ENCODE data around the gene WDPCP.
"Not testable (repeated sequence)": the region's sequence is repeated elsewhere in the genome, so short reads cannot be mapped to it uniquely, and the experiment has no call there.

The WDPCP gene

DNA sequence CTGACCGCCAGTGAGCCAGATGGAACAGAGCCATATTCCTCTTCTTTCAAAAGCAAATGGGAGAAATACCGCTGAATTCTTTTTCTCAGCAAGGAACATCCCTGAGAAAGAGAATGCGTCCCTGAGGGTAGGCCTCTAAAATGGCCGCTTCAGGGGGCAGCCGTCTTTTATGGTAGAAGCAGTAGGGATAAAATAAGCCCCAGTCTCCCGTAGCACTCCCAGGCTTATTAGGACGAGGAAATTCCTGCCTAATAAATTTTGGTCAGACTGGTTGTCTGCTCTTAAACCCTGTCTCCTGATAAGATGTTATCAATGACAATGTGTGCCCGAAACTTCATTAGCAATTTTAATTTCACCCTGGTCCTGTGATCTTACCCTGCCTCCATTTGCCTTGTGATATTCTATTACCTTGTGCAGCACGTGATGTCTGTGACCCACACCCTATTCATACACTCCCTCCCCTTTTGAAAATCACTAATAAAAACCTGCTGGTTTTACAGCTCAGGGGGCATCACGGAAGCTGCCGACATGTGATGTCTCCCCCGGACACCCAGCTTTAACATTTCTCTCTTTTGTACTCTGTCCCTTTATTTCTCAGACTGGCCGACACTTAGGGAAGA, 14.4 kb downstream of the WDPCP start:
- H3K27me3 ChIP-seq (ENCODE audit: control insufficient read depth in 2 of 2, insufficient read depth in 2 of 2, low read length in 2 of 2); H3K27ac ChIP-seq (ENCODE audit: low read depth in 2 of 2, low read length in 2 of 2); H3K4me1 ChIP-seq (ENCODE audit: control insufficient read depth in 2 of 2, insufficient read depth in 2 of 2, low read length in 2 of 2); H3K36me3 ChIP-seq (ENCODE audit: control insufficient read depth in 2 of 2, insufficient read depth in 2 of 2, low read length in 2 of 2); H3K9ac ChIP-seq (ENCODE audit: low read depth in 1 of 2, low read length in 2 of 2); H3K4me3 ChIP-seq (ENCODE audit: low read length in 2 of 2); H3K9me3 ChIP-seq (ENCODE audit: control insufficient read depth in 2 of 2, low read length in 2 of 2): not testable (repeated sequence)

DNA sequence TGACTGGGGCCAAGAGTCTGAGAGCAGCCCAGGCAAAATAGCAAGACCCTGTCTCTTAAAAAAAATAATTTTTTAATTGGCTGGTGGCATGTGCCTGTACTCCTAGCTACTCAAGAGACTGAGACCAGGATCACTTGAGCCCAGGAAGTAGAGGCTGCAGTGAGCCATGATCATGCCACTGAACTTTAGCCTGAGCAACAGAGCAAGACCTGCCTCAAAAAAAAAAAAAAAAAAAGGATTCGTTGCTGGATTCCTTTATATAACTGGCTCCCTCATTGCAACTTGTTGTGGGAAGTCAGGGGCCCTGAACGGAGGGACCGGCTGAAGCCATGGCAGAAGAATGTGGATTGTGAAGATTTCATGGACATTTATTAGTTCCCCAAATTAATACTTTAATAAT, 15.3 kb downstream of the WDPCP start:
- H3K4me1 ChIP-seq (ENCODE audit: control insufficient read depth in 2 of 2, insufficient read depth in 2 of 2, low read length in 2 of 2); H3K36me3 ChIP-seq (ENCODE audit: control insufficient read depth in 2 of 2, insufficient read depth in 2 of 2, low read length in 2 of 2); H3K27me3 ChIP-seq (ENCODE audit: control insufficient read depth in 2 of 2, insufficient read depth in 2 of 2, low read length in 2 of 2); H3K9me3 ChIP-seq (ENCODE audit: control insufficient read depth in 2 of 2, low read length in 2 of 2); H3K27ac ChIP-seq (ENCODE audit: low read depth in 2 of 2, low read length in 2 of 2); H3K9ac ChIP-seq (ENCODE audit: low read depth in 1 of 2, low read length in 2 of 2); H3K4me3 ChIP-seq (ENCODE audit: low read length in 2 of 2): not testable (repeated sequence)

DNA sequence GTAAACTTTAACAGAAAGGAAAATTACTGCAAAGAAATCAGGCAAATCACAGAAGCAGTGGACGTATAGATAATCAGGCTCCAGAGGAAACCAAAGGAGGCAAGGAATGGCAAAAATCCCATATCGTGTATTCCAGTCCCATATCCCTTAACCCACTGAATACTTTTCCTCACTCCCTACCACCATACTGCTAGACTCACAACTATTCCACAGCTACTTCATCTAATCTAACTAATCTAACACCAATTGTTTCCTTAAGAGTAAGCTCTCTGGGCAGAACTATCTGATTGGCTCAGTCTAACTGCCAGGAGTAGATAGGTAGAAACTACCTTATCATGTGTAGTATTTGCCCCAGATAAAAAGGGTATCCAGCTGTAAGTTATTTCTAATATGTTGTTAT, 16.3 kb downstream of the WDPCP start:
- Histone ChIP-seq H3K4me3 (ENCODE audit: low read length in 2 of 2) (no peak overlapping the region), H3K9ac (ENCODE audit: low read depth in 1 of 2, low read length in 2 of 2) (no peak overlapping the region), H3K27me3 (ENCODE audit: control insufficient read depth in 2 of 2, insufficient read depth in 2 of 2, low read length in 2 of 2) (no peaks in the 10 kb centered on the region), H3K4me1 (ENCODE audit: control insufficient read depth in 2 of 2, insufficient read depth in 2 of 2, low read length in 2 of 2) (no peaks in the 10 kb centered on the region), H3K36me3 (ENCODE audit: control insufficient read depth in 2 of 2, insufficient read depth in 2 of 2, low read length in 2 of 2) (no peaks in the 10 kb centered on the region), H3K27ac (ENCODE audit: low read depth in 2 of 2, low read length in 2 of 2) (no peak overlapping the region), H3K9me3 (ENCODE audit: control insufficient read depth in 2 of 2, low read length in 2 of 2) (peaks cover 0 to 3% of the 10 kb centered on the region in 2 donors)

DNA sequence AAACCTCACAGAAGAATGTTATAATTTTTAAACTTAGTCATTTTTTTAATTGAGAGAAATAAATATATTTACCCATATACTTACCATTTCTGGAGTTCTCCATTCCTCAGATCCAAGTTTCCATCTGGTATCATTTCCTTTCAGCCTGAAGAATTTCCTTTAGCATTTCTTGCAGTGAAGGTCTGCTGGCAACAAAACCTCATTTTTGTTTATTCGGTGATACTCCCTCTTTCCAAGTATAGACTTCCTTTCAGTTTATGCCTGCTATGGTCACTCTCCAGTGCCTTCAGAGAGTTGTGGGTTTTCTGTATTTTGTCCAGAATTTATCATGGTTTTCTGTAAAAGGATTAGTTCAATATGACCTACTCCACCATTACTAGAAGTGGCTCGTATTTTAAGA, 17.0 kb downstream of the WDPCP start:
- Histone ChIP-seq H3K4me1 (ENCODE audit: control insufficient read depth in 2 of 2, insufficient read depth in 2 of 2, low read length in 2 of 2) (no peaks in the 10 kb centered on the region), H3K9ac (ENCODE audit: low read depth in 1 of 2, low read length in 2 of 2) (no peak overlapping the region), H3K9me3 (ENCODE audit: control insufficient read depth in 2 of 2, low read length in 2 of 2) (peaks cover 0 to 3% of the 10 kb centered on the region in 2 donors), H3K27me3 (ENCODE audit: control insufficient read depth in 2 of 2, insufficient read depth in 2 of 2, low read length in 2 of 2) (no peaks in the 10 kb centered on the region), H3K4me3 (ENCODE audit: low read length in 2 of 2) (no peak overlapping the region), H3K36me3 (ENCODE audit: control insufficient read depth in 2 of 2, insufficient read depth in 2 of 2, low read length in 2 of 2) (no peaks in the 10 kb centered on the region), H3K27ac (ENCODE audit: low read depth in 2 of 2, low read length in 2 of 2) (no peak overlapping the region)

DNA sequence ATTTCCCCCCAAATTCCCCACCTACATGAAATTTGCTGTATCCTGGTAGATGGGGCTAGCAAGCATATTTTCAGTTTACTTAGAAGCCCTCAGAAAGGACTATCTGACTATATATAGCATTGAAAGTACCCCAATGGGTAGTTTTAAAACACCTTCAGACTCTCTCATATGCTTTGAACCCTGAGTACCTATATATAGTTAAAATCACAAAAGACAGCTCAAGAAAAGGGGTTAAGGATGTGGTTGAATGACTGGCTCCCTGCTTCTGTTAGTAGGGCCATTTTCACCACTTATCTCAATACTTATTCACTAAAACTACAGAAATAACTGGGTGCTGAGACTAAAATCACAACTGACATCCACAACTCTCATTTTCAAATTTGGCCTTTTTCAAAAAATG, 18.5 kb downstream of the WDPCP start:
- Histone ChIP-seq H3K9ac (ENCODE audit: low read depth in 1 of 2, low read length in 2 of 2) (no peak overlapping the region), H3K4me3 (ENCODE audit: low read length in 2 of 2) (no peak overlapping the region), H3K27ac (ENCODE audit: low read depth in 2 of 2, low read length in 2 of 2) (no peak overlapping the region), H3K9me3 (ENCODE audit: control insufficient read depth in 2 of 2, low read length in 2 of 2) (peaks cover 0 to 3% of the 10 kb centered on the region in 2 donors), H3K27me3 (ENCODE audit: control insufficient read depth in 2 of 2, insufficient read depth in 2 of 2, low read length in 2 of 2) (no peaks in the 10 kb centered on the region), H3K4me1 (ENCODE audit: control insufficient read depth in 2 of 2, insufficient read depth in 2 of 2, low read length in 2 of 2) (no peaks in the 10 kb centered on the region), H3K36me3 (ENCODE audit: control insufficient read depth in 2 of 2, insufficient read depth in 2 of 2, low read length in 2 of 2) (no peaks in the 10 kb centered on the region)

DNA sequence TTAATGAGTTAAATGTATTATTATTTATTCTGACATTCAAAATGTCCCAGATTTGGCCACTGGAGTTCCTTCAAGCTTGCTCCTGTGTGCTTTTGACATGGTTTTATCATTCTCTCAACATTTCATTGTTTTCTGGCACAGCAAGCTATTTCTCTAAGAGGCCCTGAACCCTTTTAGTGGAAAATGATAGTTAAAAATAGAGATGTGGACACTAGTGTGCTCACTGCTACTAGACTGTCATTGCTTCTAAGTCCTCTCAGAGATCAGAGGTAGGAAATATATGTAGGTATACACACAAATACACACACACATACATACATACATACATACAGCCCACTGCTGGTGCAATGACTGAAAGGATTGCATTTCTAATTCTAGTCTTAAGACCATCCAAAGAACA, 25.5 kb downstream of the WDPCP start:
- Histone ChIP-seq H3K4me3 (ENCODE audit: low read length in 2 of 2) (no peak overlapping the region), H3K9ac (ENCODE audit: low read depth in 1 of 2, low read length in 2 of 2) (no peak overlapping the region), H3K4me1 (ENCODE audit: control insufficient read depth in 2 of 2, insufficient read depth in 2 of 2, low read length in 2 of 2) (no peaks in the 10 kb centered on the region), H3K9me3 (ENCODE audit: control insufficient read depth in 2 of 2, low read length in 2 of 2) (peaks cover 0 to 3% of the 10 kb centered on the region in 2 donors), H3K27me3 (ENCODE audit: control insufficient read depth in 2 of 2, insufficient read depth in 2 of 2, low read length in 2 of 2) (no peaks in the 10 kb centered on the region), H3K27ac (ENCODE audit: low read depth in 2 of 2, low read length in 2 of 2) (no peak overlapping the region), H3K36me3 (ENCODE audit: control insufficient read depth in 2 of 2, insufficient read depth in 2 of 2, low read length in 2 of 2) (no peaks in the 10 kb centered on the region)

DNA sequence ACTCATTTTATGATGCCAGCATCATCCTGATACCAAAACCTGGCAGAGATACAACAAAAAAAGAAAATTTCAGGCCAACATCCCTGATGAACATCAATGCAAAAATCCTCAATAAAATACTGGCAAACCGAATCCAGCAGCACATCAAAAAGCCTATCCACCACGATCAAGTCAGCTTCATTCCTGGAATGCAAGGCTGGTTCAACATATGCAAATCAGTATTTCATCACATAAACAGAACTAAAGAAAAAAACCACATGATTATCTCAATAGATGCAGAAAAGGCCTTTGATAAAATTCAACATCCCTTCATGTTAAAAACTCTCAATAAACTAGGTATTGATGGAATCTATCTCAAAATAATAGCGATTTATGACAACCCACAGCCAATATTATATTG, 29.4 kb downstream of the WDPCP start:
- not testable (repeated sequence) for H3K4me3 ChIP-seq (ENCODE audit: low read length in 2 of 2); H3K36me3 ChIP-seq (ENCODE audit: control insufficient read depth in 2 of 2, insufficient read depth in 2 of 2, low read length in 2 of 2); H3K27ac ChIP-seq (ENCODE audit: low read depth in 2 of 2, low read length in 2 of 2); H3K4me1 ChIP-seq (ENCODE audit: control insufficient read depth in 2 of 2, insufficient read depth in 2 of 2, low read length in 2 of 2); H3K27me3 ChIP-seq (ENCODE audit: control insufficient read depth in 2 of 2, insufficient read depth in 2 of 2, low read length in 2 of 2); H3K9ac ChIP-seq (ENCODE audit: low read depth in 1 of 2, low read length in 2 of 2); H3K9me3 ChIP-seq (ENCODE audit: control insufficient read depth in 2 of 2, low read length in 2 of 2)

DNA sequence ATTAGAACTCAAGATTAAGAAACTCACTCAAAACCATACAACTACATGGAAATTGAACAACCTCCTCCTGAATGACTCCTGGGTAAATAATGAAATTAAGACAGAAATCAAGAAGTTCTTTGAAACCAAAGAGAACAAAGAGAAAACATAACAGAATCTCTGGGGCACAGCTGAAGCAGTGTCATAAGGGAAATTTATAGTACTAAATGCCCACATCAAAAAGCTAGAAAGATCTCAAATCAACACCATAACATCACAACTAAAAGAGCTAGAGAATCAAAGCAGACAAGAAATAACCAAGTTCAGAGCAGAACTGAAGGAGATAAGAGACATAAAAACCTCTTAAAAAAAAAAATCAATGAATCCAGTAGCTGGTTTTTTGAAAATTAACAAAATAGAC, 30.5 kb downstream of the WDPCP start:
- not testable (repeated sequence) for H3K27me3 ChIP-seq (ENCODE audit: control insufficient read depth in 2 of 2, insufficient read depth in 2 of 2, low read length in 2 of 2); H3K27ac ChIP-seq (ENCODE audit: low read depth in 2 of 2, low read length in 2 of 2); H3K36me3 ChIP-seq (ENCODE audit: control insufficient read depth in 2 of 2, insufficient read depth in 2 of 2, low read length in 2 of 2); H3K4me1 ChIP-seq (ENCODE audit: control insufficient read depth in 2 of 2, insufficient read depth in 2 of 2, low read length in 2 of 2); H3K4me3 ChIP-seq (ENCODE audit: low read length in 2 of 2); H3K9ac ChIP-seq (ENCODE audit: low read depth in 1 of 2, low read length in 2 of 2); H3K9me3 ChIP-seq (ENCODE audit: control insufficient read depth in 2 of 2, low read length in 2 of 2)

DNA sequence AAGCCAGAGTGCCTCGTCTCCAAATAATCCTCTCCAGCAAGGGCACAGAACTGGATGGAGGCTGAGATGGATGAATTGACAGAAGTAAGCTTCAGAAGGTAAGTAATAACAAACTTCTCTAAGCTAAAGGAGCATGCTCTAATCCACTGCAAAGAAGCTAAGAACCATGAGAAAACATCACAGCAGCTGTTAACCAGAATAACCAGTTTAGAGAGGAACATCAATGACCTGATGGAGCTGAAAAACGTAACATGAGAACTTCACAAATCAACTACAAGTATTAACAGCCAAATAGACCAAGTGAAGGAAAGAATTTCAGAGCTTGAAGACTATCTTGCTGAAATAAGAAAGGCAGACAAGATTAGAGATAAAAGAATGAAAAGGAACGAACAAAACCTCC, 32.3 kb downstream of the WDPCP start:
- H3K4me3 ChIP-seq (ENCODE audit: low read length in 2 of 2) = no peak overlapping the region
- H3K9ac ChIP-seq (ENCODE audit: low read depth in 1 of 2, low read length in 2 of 2) = no peak overlapping the region
- H3K27me3 ChIP-seq (ENCODE audit: control insufficient read depth in 2 of 2, insufficient read depth in 2 of 2, low read length in 2 of 2) = no peaks in the 10 kb centered on the region
- no peaks in the 10 kb centered on the region for H3K36me3 ChIP-seq (ENCODE audit: control insufficient read depth in 2 of 2, insufficient read depth in 2 of 2, low read length in 2 of 2)
- H3K4me1 ChIP-seq (ENCODE audit: control insufficient read depth in 2 of 2, insufficient read depth in 2 of 2, low read length in 2 of 2) = no peaks in the 10 kb centered on the region
- H3K27ac ChIP-seq (ENCODE audit: low read depth in 2 of 2, low read length in 2 of 2) = no peak overlapping the region
- no peaks in the 10 kb centered on the region for H3K9me3 ChIP-seq (ENCODE audit: control insufficient read depth in 2 of 2, low read length in 2 of 2)

DNA sequence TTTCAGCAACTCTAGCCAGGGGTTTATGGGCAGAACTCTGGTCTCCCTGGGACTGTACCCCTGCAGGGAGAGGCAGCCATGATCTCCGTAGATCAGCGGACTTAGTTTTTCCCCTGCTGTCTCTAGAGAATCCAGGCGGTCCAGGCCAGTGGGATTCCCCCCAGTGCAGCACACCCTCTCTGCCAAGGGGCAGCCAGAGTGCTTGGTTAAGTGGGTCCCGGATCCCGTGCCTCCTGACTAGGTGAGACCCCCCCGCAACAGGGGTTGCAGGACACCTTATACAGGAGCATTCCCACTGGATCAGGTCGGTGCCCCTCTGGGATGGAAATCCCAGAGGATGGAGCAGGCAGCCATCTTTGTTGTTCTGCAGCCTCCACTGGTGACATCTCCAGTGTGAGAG, 33.0 kb downstream of the WDPCP start:
- H3K27me3 ChIP-seq (ENCODE audit: control insufficient read depth in 2 of 2, insufficient read depth in 2 of 2, low read length in 2 of 2) = no peaks in the 10 kb centered on the region
- H3K9ac ChIP-seq (ENCODE audit: low read depth in 1 of 2, low read length in 2 of 2) = no peak overlapping the region
- no peaks in the 10 kb centered on the region for H3K9me3 ChIP-seq (ENCODE audit: control insufficient read depth in 2 of 2, low read length in 2 of 2)
- H3K36me3 ChIP-seq (ENCODE audit: control insufficient read depth in 2 of 2, insufficient read depth in 2 of 2, low read length in 2 of 2) = no peaks in the 10 kb centered on the region
- no peaks in the 10 kb centered on the region for H3K4me1 ChIP-seq (ENCODE audit: control insufficient read depth in 2 of 2, insufficient read depth in 2 of 2, low read length in 2 of 2)
- H3K4me3 ChIP-seq (ENCODE audit: low read length in 2 of 2) = no peak overlapping the region
- H3K27ac ChIP-seq (ENCODE audit: low read depth in 2 of 2, low read length in 2 of 2) = no peak overlapping the region

DNA sequence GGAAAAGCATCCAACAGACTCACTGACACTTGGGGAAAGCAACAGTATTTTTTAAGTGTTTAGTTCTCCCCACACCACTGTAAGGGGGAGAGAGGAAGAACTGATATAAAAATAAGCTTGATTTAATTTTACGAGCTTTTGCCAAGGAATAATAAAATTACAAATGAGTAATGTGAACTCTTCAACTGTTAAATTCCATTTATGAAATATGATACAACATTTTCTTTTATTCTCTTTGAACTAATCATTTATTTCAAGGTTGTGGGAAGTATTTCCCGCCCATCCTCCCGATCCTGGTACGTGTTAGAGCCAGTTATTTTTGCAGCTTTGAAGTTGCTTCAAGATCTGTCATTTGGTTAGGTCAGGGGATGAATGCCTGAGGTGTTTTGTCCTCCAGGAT, 35.2 kb downstream of the WDPCP start:
- no peaks in the 10 kb centered on the region for H3K9me3 ChIP-seq (ENCODE audit: control insufficient read depth in 2 of 2, low read length in 2 of 2)
- H3K4me3 ChIP-seq (ENCODE audit: low read length in 2 of 2) = no peak overlapping the region
- no peak overlapping the region for H3K27ac ChIP-seq (ENCODE audit: low read depth in 2 of 2, low read length in 2 of 2)
- no peaks in the 10 kb centered on the region for H3K4me1 ChIP-seq (ENCODE audit: control insufficient read depth in 2 of 2, insufficient read depth in 2 of 2, low read length in 2 of 2)
- H3K9ac ChIP-seq (ENCODE audit: low read depth in 1 of 2, low read length in 2 of 2) = no peak overlapping the region
- no peaks in the 10 kb centered on the region for H3K36me3 ChIP-seq (ENCODE audit: control insufficient read depth in 2 of 2, insufficient read depth in 2 of 2, low read length in 2 of 2)
- H3K27me3 ChIP-seq (ENCODE audit: control insufficient read depth in 2 of 2, insufficient read depth in 2 of 2, low read length in 2 of 2) = no peaks in the 10 kb centered on the region

Measured in mucosa of rectum (tissue), 2 donors.